ENCODE data around the gene PPM1N. TPM values are rescaled to one million over a fixed set of nuclear protein-coding genes. Genes with fewer than 3 reads are reported as not detected.

Gene PPM1N
- total RNA-seq, 1 experiment from 2014 or later: 5.2 TPM

DNA sequence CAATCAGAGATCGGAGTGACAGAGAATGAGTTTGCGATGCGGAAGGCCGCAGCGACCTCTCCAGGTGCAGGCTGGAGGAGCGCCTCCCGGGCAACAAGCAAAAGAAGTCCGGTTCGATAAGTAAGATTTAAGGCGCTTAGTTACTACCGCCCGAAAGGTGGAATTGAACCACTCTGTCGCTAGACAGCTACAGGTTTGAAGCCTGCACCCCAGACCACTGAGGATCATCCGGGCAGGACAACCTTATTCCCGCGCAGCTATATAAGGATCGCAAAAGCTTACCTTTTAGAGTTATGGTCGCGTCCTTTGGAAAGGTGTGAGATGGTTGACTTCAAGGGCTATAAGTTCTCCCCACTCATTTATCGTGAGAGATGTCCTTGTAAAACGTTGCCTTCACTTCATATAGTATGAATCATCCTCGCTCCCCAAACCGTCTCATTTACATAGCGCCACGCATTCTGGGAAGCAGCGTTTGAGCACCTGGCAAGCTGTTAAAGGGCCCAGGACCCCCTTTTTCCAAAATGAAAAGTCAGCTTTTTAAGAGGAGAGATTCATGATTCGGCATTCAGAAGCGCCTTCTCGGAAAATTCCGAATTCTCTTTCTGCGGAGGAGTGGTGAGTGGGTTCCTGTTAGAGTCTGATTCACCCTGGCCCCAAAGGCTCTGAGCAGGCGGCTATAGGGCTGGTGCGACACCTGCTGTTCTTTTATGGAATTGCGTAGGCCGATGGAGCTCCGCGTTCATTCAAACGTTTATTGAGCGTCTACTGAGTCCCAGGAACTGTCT, 19.6 kb upstream of the PPM1N start:
- peak overlapping the region; percentile 67 for H3K9ac ChIP-seq (ENCODE audit: low read length)
- POLR2A ChIA-PET: interaction anchor here (1.0 to 3.1 kb wide), 9 partner anchors 10 to 78 kb away, joined by 3 to 43 read pairs (median 6); partner anchors contain the start of gene FOSB
- no peaks in the 10 kb centered on the region for H3K27me3 ChIP-seq (ENCODE audit: insufficient read depth, low read length)
- H3K27ac ChIP-seq (ENCODE audit: low read depth, low read length): peak overlapping the region; percentile 71
- H3K9me2 ChIP-seq (ENCODE audit: insufficient read depth): no peaks in the 10 kb centered on the region
- peaks cover 5 to 24% of the 10 kb centered on the region in 2 experiments; a peak in 3 of 4 replicates for H3K4me1 ChIP-seq (ENCODE audit: control insufficient read depth in 1 of 2, insufficient read depth in 2 of 2, low read length in 2 of 2)
- no peaks in the 10 kb centered on the region for H3K9me3 ChIP-seq (ENCODE audit: control insufficient read depth in 1 of 2, insufficient read depth in 1 of 2, low read depth in 1 of 2, low read length in 2 of 2)
- H2AFZ ChIP-seq (ENCODE audit: low read depth, low read length, poor library complexity, severe bottlenecking): peak overlapping the region; percentile 94
- CTCF ChIA-PET: interaction anchor here (0.6 to 7.5 kb wide), 29 partner anchors 10 to 419 kb away, joined by 3 to 189 read pairs (median 5); partner anchors contain the start of genes FOSB, OPA3, PPP1R13L and TRAPPC6A
- no peaks in the 10 kb centered on the region for H3K36me3 ChIP-seq (ENCODE audit: control insufficient read depth in 1 of 2, insufficient read depth in 2 of 2, low read length in 2 of 2)
- H3K4me3 ChIP-seq (replicated peaks in 1 of 2; ENCODE audit: low read depth in 1 of 2, low read length in 2 of 2): peak overlapping the region; percentile 37 to 53
- ATAC-seq (peak; percentile 95), DNase-seq (ENCODE audit: low read depth, low spot score) (peak; percentile 95)
- BruUV-seq (replicated peaks): TSS peak; percentile 100
- no peaks in the 10 kb centered on the region for H4K20me1 ChIP-seq (ENCODE audit: insufficient read depth)
- RAD21 ChIA-PET (ENCODE audit: low non-redundant PET in 1 of 2, low total read pairs in 2 of 2, uncharacterized antibody in 2 of 2, unreplicated experiment in 2 of 2): interaction anchor here (0.5 to 3.0 kb wide), 17 partner anchors 9 to 311 kb away, joined by 3 to 40 read pairs (median 4); partner anchors contain the start of gene FOSB (in 2 of the 2)
- intact Hi-C loops (cut with micrococcal nuclease): loop anchor here (1.0 kb wide), 3 partner anchors 39 to 73 kb away; partner anchors contain the start of gene PPP1R13L
- no peaks in the 10 kb centered on the region for H3K79me2 ChIP-seq (ENCODE audit: insufficient read depth, low read length)
- H3K4me2 ChIP-seq (ENCODE audit: low read length): peak overlapping the region; percentile 85
- peak; percentile 14 for TF ChIP-seq TCF7L2 (IDR thresholded peaks at IDR 0.05; ENCODE audit: borderline replicate concordance, extremely low read depth, insufficient read depth, insufficient read length)
- TF ChIP-seq POLR2AphosphoS5 (IDR thresholded peaks at IDR 0.05; ENCODE audit: low read depth, low read length): peak; percentile 88
- peak; percentile 66 for TF ChIP-seq SP1 (IDR thresholded peaks at IDR 0.05; ENCODE audit: low read depth)
- no peak for TF ChIP-seq CEBPB (IDR thresholded peaks at IDR 0.05; ENCODE audit: low read depth)
- no peak for TF ChIP-seq EZH2 (IDR thresholded peaks at IDR 0.05)
- peak; percentile 36 for TF ChIP-seq YY1 (IDR thresholded peaks at IDR 0.05; ENCODE audit: extremely low read depth, insufficient replicate concordance, low read depth, low read length)
- TF ChIP-seq, protein P1, sequence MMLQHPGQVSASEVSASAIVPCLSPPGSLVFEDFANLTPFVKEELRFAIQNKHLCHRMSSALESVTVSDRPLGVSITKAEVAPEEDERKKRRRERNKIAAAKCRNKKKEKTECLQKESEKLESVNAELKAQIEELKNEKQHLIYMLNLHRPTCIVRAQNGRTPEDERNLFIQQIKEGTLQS (IDR thresholded peaks at IDR 0.05): no peak; the same call in 1 of the 2 replicates
- TF ChIP-seq, protein P2, sequence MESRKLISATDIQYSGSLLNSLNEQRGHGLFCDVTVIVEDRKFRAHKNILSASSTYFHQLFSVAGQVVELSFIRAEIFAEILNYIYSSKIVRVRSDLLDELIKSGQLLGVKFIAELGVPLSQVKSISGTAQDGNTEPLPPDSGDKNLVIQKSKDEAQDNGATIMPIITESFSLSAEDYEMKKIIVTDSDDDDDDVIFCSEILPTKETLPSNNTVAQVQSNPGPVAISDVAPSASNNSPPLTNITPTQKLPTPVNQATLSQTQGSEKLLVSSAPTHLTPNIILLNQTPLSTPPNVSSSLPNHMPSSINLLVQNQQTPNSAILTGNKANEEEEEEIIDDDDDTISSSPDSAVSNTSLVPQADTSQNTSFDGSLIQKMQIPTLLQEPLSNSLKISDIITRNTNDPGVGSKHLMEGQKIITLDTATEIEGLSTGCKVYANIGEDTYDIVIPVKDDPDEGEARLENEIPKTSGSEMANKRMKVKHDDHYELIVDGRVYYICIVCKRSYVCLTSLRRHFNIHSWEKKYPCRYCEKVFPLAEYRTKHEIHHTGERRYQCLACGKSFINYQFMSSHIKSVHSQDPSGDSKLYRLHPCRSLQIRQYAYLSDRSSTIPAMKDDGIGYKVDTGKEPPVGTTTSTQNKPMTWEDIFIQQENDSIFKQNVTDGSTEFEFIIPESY (IDR thresholded peaks at IDR 0.05; ENCODE audit: extremely low read depth, insufficient replicate concordance, low read length): peak; percentile 41
- peak; percentile 49; the same call in 1 of the 2 replicates for TF ChIP-seq SRF (IDR thresholded peaks at IDR 0.05; ENCODE audit: low read depth)
- TF ChIP-seq CBX3 (IDR thresholded peaks at IDR 0.05; ENCODE audit: low read depth): peak; percentile 75
- TF ChIP-seq EGR1 (IDR thresholded peaks at IDR 0.05; ENCODE audit: low read depth): peak; percentile 58; the same call in 1 of the 2 replicates
- no peak for TF ChIP-seq FOSL1 (IDR thresholded peaks at IDR 0.05; ENCODE audit: low read depth)
- peak; percentile 97 for TF ChIP-seq RAD21 (IDR thresholded peaks at IDR 0.05; ENCODE audit: low read depth)
- peak; percentile 80 for TF ChIP-seq POLR2A (IDR thresholded peaks at IDR 0.05; ENCODE audit: borderline replicate concordance, extremely low read depth, insufficient read depth, insufficient read length)
- TF ChIP-seq JUND (IDR thresholded peaks at IDR 0.05): no peak
- TF ChIP-seq, protein P3, sequence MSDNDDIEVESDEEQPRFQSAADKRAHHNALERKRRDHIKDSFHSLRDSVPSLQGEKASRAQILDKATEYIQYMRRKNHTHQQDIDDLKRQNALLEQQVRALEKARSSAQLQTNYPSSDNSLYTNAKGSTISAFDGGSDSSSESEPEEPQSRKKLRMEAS (IDR thresholded peaks at IDR 0.05): peak; percentile 71
- TF ChIP-seq ZFX (IDR thresholded peaks at IDR 0.05): no peak
- TF ChIP-seq, protein P4, sequence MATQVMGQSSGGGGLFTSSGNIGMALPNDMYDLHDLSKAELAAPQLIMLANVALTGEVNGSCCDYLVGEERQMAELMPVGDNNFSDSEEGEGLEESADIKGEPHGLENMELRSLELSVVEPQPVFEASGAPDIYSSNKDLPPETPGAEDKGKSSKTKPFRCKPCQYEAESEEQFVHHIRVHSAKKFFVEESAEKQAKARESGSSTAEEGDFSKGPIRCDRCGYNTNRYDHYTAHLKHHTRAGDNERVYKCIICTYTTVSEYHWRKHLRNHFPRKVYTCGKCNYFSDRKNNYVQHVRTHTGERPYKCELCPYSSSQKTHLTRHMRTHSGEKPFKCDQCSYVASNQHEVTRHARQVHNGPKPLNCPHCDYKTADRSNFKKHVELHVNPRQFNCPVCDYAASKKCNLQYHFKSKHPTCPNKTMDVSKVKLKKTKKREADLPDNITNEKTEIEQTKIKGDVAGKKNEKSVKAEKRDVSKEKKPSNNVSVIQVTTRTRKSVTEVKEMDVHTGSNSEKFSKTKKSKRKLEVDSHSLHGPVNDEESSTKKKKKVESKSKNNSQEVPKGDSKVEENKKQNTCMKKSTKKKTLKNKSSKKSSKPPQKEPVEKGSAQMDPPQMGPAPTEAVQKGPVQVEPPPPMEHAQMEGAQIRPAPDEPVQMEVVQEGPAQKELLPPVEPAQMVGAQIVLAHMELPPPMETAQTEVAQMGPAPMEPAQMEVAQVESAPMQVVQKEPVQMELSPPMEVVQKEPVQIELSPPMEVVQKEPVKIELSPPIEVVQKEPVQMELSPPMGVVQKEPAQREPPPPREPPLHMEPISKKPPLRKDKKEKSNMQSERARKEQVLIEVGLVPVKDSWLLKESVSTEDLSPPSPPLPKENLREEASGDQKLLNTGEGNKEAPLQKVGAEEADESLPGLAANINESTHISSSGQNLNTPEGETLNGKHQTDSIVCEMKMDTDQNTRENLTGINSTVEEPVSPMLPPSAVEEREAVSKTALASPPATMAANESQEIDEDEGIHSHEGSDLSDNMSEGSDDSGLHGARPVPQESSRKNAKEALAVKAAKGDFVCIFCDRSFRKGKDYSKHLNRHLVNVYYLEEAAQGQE (IDR thresholded peaks at IDR 0.05; ENCODE audit: low read depth): no peak
- TF ChIP-seq SIN3A (IDR thresholded peaks at IDR 0.05; ENCODE audit: low read depth): peak; percentile 73; the same call in 1 of the 2 replicates
